RWPE2 (cell line): ENCODE results near the gene TRH.

Source experiments
- ATAC-seq: fragments of 200-7000 bp; cut with Tn5 transposase; 3 replicates; pipeline ENCODE4 v1.9.1; 2021; ENCODE audit warnings: low read depth
- DNase-seq: peaks from one replicate; pipeline ENCODE4 v3.0.0-alpha.2; 2020; ENCODE audit warnings: low spot score
- H3K27ac ChIP-seq: fragments of 450-650 bp; 2 replicates; pipeline ENCODE4 v1.5.1; 2017; ENCODE audit warnings: mild to moderate bottlenecking; ENCODE audit not compliant: poor library complexity, severe bottlenecking
- H3K27me3 ChIP-seq: fragments of 250-450 bp; sonication (Bioruptor Pico); 2 replicates; pipeline ENCODE4 v1.5.1; 2021; ENCODE audit warnings: mild to moderate bottlenecking, moderate library complexity; ENCODE audit not compliant: insufficient read depth, poor library complexity, severe bottlenecking
- H3K36me3 ChIP-seq: fragments of 250-450 bp; sonication (Bioruptor Pico); 2 replicates; pipeline ENCODE4 v1.5.1; 2020; ENCODE audit warnings: low read depth, mild to moderate bottlenecking, moderate library complexity
- H3K4me1 ChIP-seq: fragments of 250-450 bp; sonication (Bioruptor Pico); 2 replicates; pipeline ENCODE4 v1.5.1; 2021; ENCODE audit warnings: mild to moderate bottlenecking, moderate library complexity; ENCODE audit not compliant: insufficient read depth, poor library complexity, severe bottlenecking
- H3K4me3 ChIP-seq: fragments of 250-450 bp; sonication (Bioruptor Pico); 2 replicates; pipeline ENCODE4 v1.5.1; 2021; ENCODE audit warnings: mild to moderate bottlenecking, moderate library complexity; ENCODE audit not compliant: severe bottlenecking
- H3K9me3 ChIP-seq: fragments of 250-450 bp; sonication (Bioruptor Pico); 2 replicates; pipeline ENCODE4 v1.5.1; 2021; ENCODE audit warnings: mild to moderate bottlenecking, moderate library complexity; ENCODE audit not compliant: severe bottlenecking
- TF ChIP-seq, protein P1 (sequence below): fragments of 450-650 bp; IDR thresholded peaks from one replicate; pipeline ENCODE4 v1.5.1; 2017; ENCODE audit warnings: mild to moderate bottlenecking, moderate library complexity; ENCODE audit not compliant: poor library complexity, severe bottlenecking

Gene TRH

DNA sequence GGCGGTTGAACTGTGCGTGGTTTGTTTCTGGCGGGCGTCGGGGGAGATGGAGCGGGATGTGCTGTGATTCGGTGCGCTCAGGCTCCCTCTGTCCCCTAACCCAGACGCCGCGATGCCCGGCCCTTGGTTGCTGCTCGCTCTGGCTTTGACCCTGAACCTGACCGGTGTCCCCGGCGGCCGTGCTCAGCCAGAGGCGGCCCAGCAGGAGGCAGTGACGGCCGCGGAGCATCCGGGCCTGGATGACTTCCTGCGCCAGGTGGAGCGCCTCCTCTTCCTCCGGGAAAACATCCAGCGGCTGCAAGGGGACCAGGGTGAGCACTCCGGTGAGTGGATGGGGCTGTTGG lies 1.2 kb downstream of the TRH start:
- Histone ChIP-seq H3K9me3 (no peaks in the 10 kb centered on the region), H3K36me3 (no peaks in the 10 kb centered on the region), H3K27ac (no peak overlapping the region), H3K27me3 (peaks cover 68% of the 10 kb centered on the region), H3K4me1 (no peaks in the 10 kb centered on the region), H3K4me3 (no peak overlapping the region)
- ATAC-seq (no peak), DNase-seq (no peak)
- TF ChIP-seq, protein P1, sequence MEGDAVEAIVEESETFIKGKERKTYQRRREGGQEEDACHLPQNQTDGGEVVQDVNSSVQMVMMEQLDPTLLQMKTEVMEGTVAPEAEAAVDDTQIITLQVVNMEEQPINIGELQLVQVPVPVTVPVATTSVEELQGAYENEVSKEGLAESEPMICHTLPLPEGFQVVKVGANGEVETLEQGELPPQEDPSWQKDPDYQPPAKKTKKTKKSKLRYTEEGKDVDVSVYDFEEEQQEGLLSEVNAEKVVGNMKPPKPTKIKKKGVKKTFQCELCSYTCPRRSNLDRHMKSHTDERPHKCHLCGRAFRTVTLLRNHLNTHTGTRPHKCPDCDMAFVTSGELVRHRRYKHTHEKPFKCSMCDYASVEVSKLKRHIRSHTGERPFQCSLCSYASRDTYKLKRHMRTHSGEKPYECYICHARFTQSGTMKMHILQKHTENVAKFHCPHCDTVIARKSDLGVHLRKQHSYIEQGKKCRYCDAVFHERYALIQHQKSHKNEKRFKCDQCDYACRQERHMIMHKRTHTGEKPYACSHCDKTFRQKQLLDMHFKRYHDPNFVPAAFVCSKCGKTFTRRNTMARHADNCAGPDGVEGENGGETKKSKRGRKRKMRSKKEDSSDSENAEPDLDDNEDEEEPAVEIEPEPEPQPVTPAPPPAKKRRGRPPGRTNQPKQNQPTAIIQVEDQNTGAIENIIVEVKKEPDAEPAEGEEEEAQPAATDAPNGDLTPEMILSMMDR: no peak

DNA sequence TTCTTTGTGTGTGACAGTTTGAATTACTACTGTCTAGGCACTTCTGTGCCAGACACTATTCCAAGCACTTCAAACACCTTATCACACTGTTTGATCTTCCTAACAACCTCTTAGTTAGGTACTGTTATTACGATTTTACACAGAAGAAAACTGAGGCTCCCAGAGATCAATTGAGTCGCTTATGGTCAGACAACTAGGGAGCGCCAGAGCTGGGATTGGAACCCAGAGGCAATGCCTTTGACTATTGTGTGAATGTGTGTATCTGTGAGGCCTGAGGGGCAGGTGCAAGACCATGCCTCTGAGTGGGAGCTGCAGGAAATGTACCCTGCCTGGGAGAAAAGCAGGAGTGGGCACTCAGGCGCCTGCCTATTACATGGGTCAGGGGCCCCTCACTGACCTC lies 1.8 kb downstream of the TRH start:
- H3K36me3 ChIP-seq: no peaks in the 10 kb centered on the region

DNA sequence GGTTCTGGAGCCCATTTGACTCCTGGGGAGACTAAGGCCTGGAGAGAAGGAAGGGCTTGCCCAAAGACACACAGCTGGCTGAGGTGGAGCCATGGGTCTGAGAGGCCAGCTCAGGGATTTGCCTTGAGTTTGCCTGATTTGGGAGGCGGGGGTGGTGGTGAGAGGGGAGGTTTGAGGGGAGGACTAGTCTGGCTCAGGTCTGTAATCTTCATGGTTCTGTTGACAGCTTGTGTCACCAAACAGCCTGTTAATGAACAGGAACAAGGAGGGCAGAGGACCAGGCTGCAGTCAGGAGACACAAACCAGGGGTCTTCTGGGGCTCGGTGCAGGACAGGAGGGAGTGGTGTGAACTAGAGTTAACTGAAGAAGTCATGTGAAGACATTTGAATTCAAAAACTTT lies 3.6 kb downstream of the TRH start:
- peaks cover 55% of the 10 kb centered on the region for H3K27me3 ChIP-seq
- no peaks in the 10 kb centered on the region for H3K4me1 ChIP-seq
- no peak overlapping the region for H3K27ac ChIP-seq
- no peaks in the 10 kb centered on the region for H3K9me3 ChIP-seq
- no peak overlapping the region for H3K4me3 ChIP-seq
- no peak for ATAC-seq
- TF ChIP-seq, protein P1: no peak
- DNase-seq: no peak
- H3K36me3 ChIP-seq: no peaks in the 10 kb centered on the region

More for the DNA sequence above, 1.8 kb downstream of the TRH start:
- DNase-seq (no peak), ATAC-seq (no peak)
- Histone ChIP-seq H3K27ac (no peak overlapping the region), H3K9me3 (no peaks in the 10 kb centered on the region), H3K4me3 (no peak overlapping the region), H3K4me1 (no peaks in the 10 kb centered on the region), H3K27me3 (peaks cover 68% of the 10 kb centered on the region)
- TF ChIP-seq, protein P1: no peak

DNA sequence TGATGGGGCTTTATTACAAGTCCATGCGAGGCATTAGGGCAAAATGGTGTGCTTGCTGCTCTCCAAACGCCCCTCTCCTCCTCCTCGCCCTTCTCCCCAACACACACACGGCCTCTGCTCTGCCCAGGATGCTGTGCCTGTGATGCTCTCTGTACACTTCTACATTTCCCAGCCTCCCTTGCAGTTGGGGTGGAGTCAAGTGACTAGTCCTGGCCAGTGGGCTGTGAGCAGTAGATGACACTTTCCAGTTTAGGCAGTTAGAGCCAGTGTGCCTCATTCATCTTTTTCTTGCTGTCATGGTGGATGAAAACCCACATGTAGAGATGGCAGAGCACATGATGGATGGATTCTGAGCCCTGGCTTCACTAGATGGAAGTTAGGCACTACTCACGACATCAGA lies 5.4 kb downstream of the TRH start:
- H3K27me3 ChIP-seq: peaks cover 37% of the 10 kb centered on the region
- no peak for DNase-seq
- no peaks in the 10 kb centered on the region for H3K4me1 ChIP-seq
- TF ChIP-seq, protein P1: no peak
- no peak overlapping the region for H3K27ac ChIP-seq
- H3K9me3 ChIP-seq: no peaks in the 10 kb centered on the region
- no peaks in the 10 kb centered on the region for H3K36me3 ChIP-seq
- ATAC-seq: no peak
- no peak overlapping the region for H3K4me3 ChIP-seq

DNA sequence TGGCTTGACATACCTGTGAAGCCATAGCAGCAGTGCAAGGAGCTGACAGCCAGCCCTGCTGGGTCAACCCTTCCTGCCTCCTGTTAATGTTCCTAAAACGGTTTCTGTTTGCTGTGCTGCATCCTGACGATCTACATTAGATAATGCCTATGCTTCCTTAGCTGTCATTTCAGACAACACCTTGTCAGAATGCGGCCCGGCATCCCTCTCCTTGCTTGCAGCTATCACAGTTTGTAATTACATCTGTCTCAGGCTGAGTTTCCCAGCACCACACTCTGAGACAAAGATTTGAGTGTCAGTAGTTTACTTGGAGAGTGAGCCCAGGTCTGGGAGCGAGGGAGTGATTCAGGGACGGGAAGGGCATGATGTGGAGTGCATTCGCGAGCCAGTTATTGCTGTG lies 9.0 kb downstream of the TRH start:
- DNase-seq: no peak
- no peak for ATAC-seq
- TF ChIP-seq, protein P1: no peak
- Histone ChIP-seq H3K27ac (no peak overlapping the region), H3K9me3 (no peaks in the 10 kb centered on the region), H3K27me3 (peaks cover 4% of the 10 kb centered on the region), H3K4me3 (no peak overlapping the region), H3K4me1 (no peaks in the 10 kb centered on the region), H3K36me3 (no peaks in the 10 kb centered on the region)
